Cardiac fibroblast (primary cell): ENCODE results near the gene RIPOR2.

ENCODE experiments used
- DNase-seq, 2 donors: peaks; one replicate each; pipeline versions ENCODE4 v3.0.0 to v3.0.0-alpha.2; 2010; ENCODE audit warnings: low read depth in 2 of 2
- H3K4me3 ChIP-seq, 2 donors: replicated peaks in 1 of 2; 1 replicate in 1 of 2; 2 replicates in 1 of 2; pipeline ENCODE4 v1.5.1; 2011; ENCODE audit warnings: low read depth in 2 of 2, low read length in 2 of 2, mild to moderate bottlenecking in 2 of 2, moderate library complexity in 1 of 2
- CTCF ChIP-seq: IDR thresholded peaks from one replicate; pipeline ENCODE4 v1.5.1; 2011; ENCODE audit warnings: low read depth, mild to moderate bottlenecking, low read length, inconsistent platforms

RIPOR2 gene

DNA sequence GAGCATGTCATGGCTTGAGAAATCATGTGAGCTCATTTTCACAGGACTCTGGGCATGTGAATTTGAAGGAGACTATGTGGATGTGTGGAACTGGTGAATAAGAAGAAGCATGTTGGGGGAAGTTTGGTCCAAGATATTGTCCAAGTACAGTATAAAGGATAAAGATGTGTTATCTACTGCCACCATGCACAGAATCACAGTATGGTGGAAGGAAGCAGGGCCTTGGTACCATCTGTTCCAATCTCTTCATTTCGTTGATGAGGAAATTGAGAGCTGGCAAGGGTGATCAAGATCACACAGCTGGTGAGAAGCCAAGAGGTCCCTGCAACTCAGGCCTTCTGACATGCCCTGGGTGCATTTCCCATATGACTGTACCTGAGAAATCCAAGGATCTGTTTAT is 31.5 kb upstream of the RIPOR2 start:
- no peak for DNase-seq
- TF ChIP-seq CTCF, result no peak
- no peak overlapping the region for H3K4me3 ChIP-seq

DNA sequence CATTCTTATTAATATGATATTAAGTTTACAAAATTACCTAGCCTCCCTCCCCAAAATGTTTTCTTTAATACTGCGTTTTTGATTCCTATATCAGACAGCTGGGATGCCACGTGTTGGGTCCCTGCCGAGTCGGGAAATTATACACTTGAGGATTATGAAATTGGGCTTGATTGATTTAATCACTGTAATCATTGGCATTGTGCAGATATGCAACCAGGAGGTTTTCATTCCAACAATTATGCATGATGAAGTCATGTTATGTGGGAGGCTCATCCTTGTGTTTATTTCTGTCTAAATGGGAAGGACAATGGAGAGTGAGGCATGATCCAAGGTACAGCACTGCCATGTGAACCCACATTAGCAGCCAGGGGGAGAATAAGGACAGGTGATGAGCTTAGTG is 30.6 kb upstream of the RIPOR2 start:
- TF ChIP-seq CTCF, result no peak
- no peak overlapping the region for H3K4me3 ChIP-seq
- DNase-seq, result no peak

- no peak for DNase-seq
- H3K4me3 ChIP-seq, result no peak overlapping the region
- TF ChIP-seq CTCF, result no peak
Measured at GRCh38 chr6:24963887-24964570, 28.3 kb upstream of the RIPOR2 start.

- TF ChIP-seq CTCF, result no peak
- DNase-seq, result no peak
- H3K4me3 ChIP-seq, result no peak overlapping the region
Measured at GRCh38 chr6:24963339-24963738, 27.6 kb upstream of the RIPOR2 start.

DNA sequence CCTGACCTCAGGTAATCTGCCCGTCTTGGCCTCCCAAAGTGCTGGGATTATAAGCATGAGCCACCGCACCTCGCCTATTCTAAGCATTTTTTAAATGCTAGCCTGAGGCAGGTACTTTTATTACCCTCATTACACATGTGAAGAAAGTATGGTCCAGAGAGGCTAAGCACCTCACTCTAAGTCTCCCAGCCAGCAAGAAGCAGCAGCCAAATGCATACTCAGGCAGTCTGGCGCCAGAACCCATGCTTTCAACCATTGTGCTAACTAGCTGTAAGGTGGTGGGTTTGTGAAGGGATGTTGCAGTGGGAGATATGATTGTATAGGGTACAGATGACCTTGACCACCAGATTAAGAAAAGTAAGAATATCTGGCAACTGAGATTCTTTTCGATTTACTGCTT is 26.1 kb upstream of the RIPOR2 start:
- no peak for DNase-seq
- no peak overlapping the region for H3K4me3 ChIP-seq
- TF ChIP-seq CTCF, result no peak

GRCh38 chr6:24960991-24961475 is 25.3 kb upstream of the RIPOR2 start:
- DNase-seq, result no peak
- TF ChIP-seq CTCF, result no peak
- H3K4me3 ChIP-seq, result no peak overlapping the region

- no peak for TF ChIP-seq CTCF
- DNase-seq, result no peak
- no peak overlapping the region for H3K4me3 ChIP-seq
Measured at GRCh38 chr6:24959319-24959718, 23.6 kb upstream of the RIPOR2 start.
